HUES64 (cell line): Measurements from ENCODE around the gene SNRNP70.
A peak's percentile ranks its signal among the peaks of the same experiment; 100 is the strongest.

ENCODE experiments used
- H3K27ac ChIP-seq: 2 replicates; pipeline ENCODE4 v1.7.0; 2013; ENCODE audit warnings: low read depth, low read length, inconsistent platforms
- H3K27me3 ChIP-seq: 2 replicates; pipeline ENCODE4 v1.6.1; 2013; ENCODE audit warnings: mild to moderate bottlenecking, low read length; ENCODE audit not compliant: insufficient read depth
- H3K36me3 ChIP-seq: 2 replicates; pipeline ENCODE4 v1.6.1; 2013; ENCODE audit warnings: mild to moderate bottlenecking, low read length; ENCODE audit not compliant: insufficient read depth
- H3K4me1 ChIP-seq: 2 replicates; pipeline ENCODE4 v1.6.1; 2013; ENCODE audit warnings: mild to moderate bottlenecking, low read length, moderate library complexity; ENCODE audit not compliant: insufficient read depth
- H3K4me3 ChIP-seq: 2 replicates; pipeline ENCODE4 v1.5.1; 2013; ENCODE audit warnings: mild to moderate bottlenecking, low read length, moderate library complexity
- H3K9ac ChIP-seq: 2 replicates; pipeline ENCODE4 v1.6.1; 2013; ENCODE audit warnings: mild to moderate bottlenecking, low read depth, low read length
- H3K9me3 ChIP-seq: 2 replicates; pipeline ENCODE4 v1.6.1; 2013; ENCODE audit warnings: low read depth, low read length; ENCODE audit not compliant: insufficient read depth
- WGBS: fragments of 150-250, 120-280 bp; methylation state at CpG from one replicate; pipeline ENCODE4 v1.1.7; 2013; ENCODE audit warnings: missing lambda C conversion rate; 5-methylcytosine and 5-hydroxymethylcytosine counted together

SNRNP70 gene

DNA sequence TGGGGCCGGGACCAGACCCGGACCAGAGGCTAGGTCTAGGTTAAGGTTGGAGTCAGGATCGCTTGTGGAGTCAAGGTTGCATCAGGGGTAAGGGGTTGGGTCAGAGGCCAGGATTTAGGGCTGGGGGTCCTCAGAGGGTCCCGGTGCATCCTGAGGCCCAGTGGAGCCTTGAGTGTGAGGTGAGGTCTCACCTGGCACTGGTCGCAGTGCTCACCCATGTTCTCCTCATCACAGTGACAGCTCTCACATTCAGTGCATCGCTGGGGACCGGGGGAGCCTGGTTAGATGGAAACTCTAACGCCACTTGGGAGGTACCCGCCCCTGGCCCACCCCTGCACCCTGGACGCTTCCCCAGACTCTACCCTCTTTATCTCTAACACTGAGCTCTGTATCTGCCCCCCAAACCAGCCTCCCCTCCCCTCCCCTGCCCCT, 66.9 kb downstream of the SNRNP70 start:
- H3K9ac ChIP-seq, result no peak overlapping the region
- no peaks in the 10 kb centered on the region for H3K9me3 ChIP-seq
- peak overlapping the region; percentile 27; the same call in 1 of the 2 replicates for H3K4me3 ChIP-seq
- peaks cover 17% of the 10 kb centered on the region for H3K4me1 ChIP-seq
- no peak overlapping the region for H3K27ac ChIP-seq
- 47% methylated on average over 10 of the region's 10 CpGs for WGBS
- peaks cover 23% of the 10 kb centered on the region for H3K27me3 ChIP-seq
- H3K36me3 ChIP-seq, result no peaks in the 10 kb centered on the region

DNA sequence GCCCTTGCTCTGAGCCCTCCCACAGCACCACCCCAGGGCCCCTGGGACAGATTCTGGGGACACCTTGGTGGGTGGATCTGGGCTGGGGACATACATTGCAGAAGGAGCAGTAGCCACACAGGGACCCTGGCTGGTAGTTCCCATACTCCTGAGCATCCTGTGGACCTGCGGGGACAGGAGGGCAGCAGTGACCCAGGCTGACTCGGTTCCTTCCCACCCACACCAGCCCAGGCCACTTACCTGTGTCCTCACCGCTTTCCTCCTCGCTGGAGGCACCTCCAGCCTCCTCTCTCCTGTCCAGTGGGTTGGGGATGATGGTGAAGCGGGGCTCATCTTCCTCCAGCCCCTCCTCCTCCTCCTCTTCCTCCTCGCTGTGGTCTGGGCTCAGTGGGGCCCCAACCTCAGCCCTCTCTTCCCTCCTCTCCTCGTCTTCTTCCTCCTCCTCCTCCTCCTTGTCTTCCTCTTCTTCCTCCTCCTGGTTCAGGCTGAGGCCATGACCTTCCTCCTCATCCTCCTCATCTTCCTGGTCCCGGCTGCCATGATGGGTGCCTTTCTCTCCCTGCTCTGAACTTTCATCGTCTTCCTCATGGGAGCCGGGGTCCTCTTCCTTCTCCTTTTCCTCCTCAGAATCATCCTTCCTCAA, 68.0 kb downstream of the SNRNP70 start:
- Histone ChIP-seq H3K27ac (no peak overlapping the region), H3K27me3 (peaks cover 26% of the 10 kb centered on the region), H3K9me3 (no peaks in the 10 kb centered on the region), H3K4me3 (no peak overlapping the region), H3K9ac (no peak overlapping the region), H3K4me1 (peaks cover 17% of the 10 kb centered on the region), H3K36me3 (no peaks in the 10 kb centered on the region)
- WGBS, result 86% methylated on average over 10 of the region's 10 CpGs

DNA sequence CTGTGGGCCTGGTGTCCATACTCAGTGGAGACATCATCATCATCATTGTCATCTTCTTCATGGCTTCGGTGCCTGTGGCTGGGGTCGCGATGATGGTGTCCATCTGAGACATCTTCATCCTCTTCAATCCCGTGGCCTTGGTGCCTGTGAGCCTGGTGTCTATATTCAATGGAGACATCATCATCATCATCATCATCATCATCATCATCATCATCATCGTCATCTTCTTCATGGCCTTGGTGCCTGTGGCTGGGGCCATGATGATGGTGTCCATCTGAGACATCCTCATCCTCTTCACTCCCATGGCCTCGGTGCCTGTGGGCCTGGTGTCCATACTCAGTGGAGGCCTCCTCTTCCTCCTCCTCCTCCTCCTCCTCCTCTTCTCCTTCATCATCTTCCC, 69.0 kb downstream of the SNRNP70 start:
- H3K27ac ChIP-seq, result no peak overlapping the region
- no peaks in the 10 kb centered on the region for H3K9me3 ChIP-seq
- H3K36me3 ChIP-seq, result no peaks in the 10 kb centered on the region
- no peak overlapping the region for H3K4me3 ChIP-seq
- peaks cover 26% of the 10 kb centered on the region for H3K27me3 ChIP-seq
- WGBS, result 96% methylated on average over 6 of the region's 6 CpGs
- peaks cover 14% of the 10 kb centered on the region for H3K4me1 ChIP-seq
- no peak overlapping the region for H3K9ac ChIP-seq

DNA sequence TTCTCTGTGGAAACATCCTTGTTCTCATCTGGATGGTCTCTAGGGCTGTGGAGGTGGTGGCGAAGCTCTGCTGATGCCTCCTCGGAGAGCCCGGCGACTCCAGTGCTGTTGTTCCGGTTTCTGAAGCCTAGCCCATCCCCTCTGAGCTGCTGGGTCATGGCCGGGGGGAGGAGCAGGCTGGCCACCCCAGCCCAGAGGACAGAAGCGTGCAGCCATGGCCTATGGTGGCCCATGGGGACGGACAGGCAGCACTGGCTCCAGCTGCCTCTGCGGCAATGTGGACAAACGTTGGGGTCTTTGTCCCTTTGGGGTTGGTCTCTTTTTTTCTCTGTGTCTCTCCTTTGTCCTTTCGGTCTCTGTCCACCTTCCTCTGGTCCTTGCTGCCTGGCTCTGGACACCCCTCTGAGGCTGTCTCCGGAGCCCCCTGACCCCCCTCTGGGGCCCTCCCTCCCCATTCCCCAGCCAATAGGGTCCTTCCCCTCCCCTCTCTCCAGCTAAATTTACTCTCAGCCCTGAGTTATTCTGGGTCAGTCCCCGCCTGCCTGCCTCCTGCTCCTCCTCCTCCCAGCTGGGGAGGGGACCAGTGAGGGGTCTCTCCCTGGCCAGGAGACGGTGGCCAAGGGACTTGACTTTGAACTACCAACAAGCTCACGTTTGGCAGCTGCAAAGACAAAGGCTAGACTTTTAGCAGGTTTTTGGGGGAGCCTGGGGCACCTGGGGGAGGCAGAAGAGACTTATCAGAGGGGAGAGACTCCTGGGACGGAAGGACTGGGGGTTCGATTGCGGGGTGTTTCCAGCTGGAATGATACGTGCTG, 70.0 kb downstream of the SNRNP70 start, which contains the start of gene HRC:
Gene HRC, minus strand, starts transcription at position 392 of the 815 bp plus-strand sequence. Its CDS starts 159 bp downstream, at position 233.
- Histone ChIP-seq H3K4me1 (peaks cover 14% of the 10 kb centered on the region), H3K27ac (no peak within 1 kb of the TSS), H3K9me3 (no peaks in the 10 kb centered on the region), H3K36me3 (no peaks in the 10 kb centered on the region), H3K27me3 (peaks cover 26% of the 10 kb centered on the region), H3K9ac (no peak within 1 kb of the TSS), H3K4me3 (0 out of 2 replicates have a peak within 1 kb of the TSS, but pooled peaks have one; percentile 17)
- WGBS, result 61% methylated on average over 19 of the region's 19 CpGs

DNA sequence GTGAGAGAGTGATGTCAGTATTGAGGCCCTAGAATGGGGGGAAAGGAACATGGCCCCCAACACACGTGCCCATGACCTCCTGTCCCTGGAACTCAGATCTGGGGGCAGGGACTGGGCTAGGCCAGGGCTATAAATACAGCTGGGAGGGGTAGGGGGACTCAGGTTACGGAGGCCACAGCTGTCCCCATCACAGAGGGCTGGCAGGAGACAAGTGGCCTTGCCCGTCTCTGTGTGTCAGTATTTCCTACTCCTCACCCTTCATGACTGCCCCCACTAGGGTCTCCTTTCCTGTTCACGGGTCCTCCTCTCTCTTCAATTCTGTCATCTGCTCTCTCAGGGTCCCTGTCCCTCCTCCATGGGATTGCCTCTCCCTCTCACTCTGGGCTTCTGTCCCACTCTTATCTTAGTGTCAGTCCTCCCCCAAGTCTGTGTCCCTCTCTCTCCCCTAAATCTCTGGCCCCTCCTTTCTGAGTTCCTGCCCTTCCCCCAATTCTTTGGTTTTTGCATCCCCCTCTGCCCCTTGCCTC, 70.6 kb downstream of the SNRNP70 start:
- Histone ChIP-seq H3K27me3 (peaks cover 26% of the 10 kb centered on the region), H3K27ac (no peak overlapping the region), H3K36me3 (no peaks in the 10 kb centered on the region), H3K4me1 (peaks cover 14% of the 10 kb centered on the region), H3K9me3 (no peaks in the 10 kb centered on the region), H3K9ac (no peak overlapping the region), H3K4me3 (0 out of 2 replicates have a peak overlapping the region, but pooled peaks have one; percentile 17)
- WGBS, result 36% methylated on average over 4 of the region's 4 CpGs

DNA sequence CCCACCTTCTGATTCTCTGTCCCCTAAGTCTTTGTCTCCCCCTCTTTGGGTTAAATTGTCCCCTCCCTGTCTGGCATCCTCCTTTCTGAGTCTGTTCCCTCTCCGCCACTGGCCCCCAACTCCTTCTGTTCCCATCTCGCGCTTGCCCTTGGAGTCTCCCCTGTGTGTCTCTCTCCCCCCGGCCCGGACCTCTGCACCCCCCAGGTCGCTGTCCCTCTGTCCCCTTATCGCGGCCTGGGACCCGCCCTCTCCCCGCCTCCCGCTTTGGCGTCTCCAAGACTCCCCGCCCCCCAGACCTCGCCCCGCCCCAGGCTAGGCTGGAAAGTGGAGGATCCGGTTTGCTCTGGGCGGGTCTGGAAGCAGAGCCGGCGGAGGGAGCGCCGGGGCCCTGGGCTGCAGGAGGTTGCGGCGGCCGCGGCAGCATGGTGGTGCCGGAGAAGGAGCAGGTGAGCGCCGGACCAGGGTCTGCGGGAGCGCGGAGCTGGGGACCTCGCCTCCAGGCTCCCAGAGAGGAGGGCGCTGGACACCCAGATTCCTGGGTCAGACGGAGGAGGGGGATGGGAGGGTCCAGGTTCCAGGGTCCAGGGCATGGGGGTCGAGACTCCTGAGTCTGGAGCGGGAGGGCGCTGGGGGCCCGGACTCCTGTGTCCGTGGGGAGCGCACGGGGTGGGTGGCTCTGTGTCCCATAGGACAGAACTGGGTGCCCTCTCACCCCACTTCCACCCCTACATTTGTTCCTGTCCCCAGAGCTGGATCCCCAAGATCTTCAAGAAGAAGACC, 72.4 kb downstream of the SNRNP70 start, which contains the start of gene TRPM4:
Gene TRPM4, plus strand, starts transcription at position 348 of the 780 bp plus-strand sequence. Its CDS starts 75 bp downstream, at position 423.
- Histone ChIP-seq H3K4me1 (peaks cover 14% of the 10 kb centered on the region), H3K27me3 (peaks cover 23% of the 10 kb centered on the region), H3K9me3 (no peaks in the 10 kb centered on the region), H3K36me3 (no peaks in the 10 kb centered on the region), H3K9ac (peak within 1 kb of the TSS; percentile 72), H3K4me3 (peak within 1 kb of the TSS; percentile 78), H3K27ac (no peak within 1 kb of the TSS)
- WGBS, result under 1% methylated on average over 40 of the region's 41 CpGs
